GM19035 (cell line): Measurements from ENCODE around the gene SMPX.
"Not testable (repeated sequence)": the region's sequence is repeated elsewhere in the genome, so short reads cannot be mapped to it uniquely, and the experiment has no call there.

Experiments used
- ATAC-seq: cut with Tn5 transposase; IDR thresholded peaks from one replicate; pipeline ENCODE4 v1.9.1; 2021; ENCODE audit not compliant: unreplicated experiment

SMPX gene

DNA sequence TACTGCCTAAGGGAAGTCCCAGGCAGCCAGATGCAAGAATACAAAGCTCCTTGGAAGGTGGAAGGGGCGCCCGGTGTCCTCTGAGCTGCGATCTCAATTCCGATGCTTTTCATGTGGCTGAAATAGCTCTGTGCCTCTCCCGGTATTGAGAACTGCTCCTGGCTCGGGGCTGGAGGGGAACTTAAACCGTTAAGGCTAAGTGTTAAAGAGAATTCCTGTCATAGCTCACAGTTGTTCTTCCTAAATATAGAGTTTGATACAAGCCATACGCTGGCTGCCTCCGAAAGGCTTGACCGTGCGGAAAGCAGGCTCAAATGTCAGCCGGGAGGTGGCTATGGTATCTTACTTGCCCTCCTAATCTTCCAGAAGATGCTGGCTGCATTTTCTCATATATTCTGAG is at the start of gene SMPX:
Gene SMPX (minus strand): TSS at position 157 of the 400 bp plus-strand sequence. CDS start 3,826 bp downstream, outside the sequence.
- ATAC-seq: no peak

DNA sequence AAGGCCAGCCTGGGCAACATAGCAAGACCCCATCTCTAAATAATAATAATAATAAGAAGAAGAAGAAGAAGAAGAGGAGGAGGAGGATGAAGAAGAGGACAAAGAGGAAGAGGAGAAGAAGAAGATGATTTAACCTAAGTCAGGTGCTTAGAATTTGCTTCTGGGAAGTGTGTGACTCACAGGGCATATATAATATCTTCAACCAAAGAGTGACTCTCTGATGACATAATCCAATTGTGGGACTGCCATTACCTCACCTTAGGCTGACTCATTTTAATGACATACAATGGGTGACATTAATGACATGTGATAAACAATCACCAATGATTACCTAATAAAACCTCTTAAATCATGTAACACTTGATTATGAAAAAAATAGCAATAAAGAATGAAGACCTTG is 48.8 kb upstream of the SMPX start:
- no peak for ATAC-seq

DNA sequence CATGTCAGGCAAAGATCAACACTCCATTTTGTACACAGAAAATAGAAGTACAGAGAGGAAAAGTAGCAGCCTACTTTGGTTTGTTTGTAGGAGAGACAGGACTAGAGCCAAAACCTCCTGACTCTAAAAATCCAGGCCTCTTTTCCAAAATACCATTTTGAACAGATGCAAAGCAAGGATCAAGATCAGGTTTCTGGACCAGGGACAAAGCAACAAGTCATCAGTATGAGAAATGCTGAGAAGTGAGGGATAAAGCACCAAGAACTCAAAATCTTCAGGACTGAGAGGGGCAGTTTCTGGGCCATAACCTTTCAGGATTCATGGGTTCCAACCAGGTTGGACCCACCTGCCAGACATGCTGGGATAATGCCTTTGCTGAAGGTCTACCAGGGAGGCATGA is 44.9 kb upstream of the SMPX start:
- no peak for ATAC-seq

DNA sequence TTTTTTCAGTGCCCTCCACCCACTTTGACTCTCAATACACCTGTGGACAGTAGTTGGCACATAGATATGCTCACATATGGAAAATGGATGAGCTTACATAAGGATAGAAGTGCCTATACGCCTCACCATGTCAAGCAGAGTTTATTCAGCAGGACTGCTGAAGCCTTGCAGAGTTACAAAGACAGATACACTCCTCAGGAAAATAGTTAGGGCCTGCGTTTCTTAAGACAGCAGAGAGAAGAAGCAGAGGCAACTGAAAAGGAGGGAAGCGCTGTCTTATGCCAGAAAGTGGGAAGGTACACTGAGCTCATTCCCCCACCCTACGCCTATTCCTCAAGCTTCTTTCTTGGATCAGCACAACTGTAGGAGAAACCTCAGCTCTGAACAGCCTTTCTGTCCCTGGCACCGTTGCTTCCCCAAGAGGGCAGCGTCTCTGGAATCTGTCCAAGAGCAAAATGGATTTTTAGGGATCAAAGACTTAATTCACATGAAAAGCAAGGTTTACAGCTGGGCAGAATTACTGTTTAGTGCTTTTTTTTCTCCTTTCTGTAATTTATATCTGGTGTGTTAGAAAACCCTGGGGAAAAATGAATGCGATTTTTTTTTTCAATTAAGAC is 44.2 kb upstream of the SMPX start:
- ATAC-seq: no peak

DNA sequence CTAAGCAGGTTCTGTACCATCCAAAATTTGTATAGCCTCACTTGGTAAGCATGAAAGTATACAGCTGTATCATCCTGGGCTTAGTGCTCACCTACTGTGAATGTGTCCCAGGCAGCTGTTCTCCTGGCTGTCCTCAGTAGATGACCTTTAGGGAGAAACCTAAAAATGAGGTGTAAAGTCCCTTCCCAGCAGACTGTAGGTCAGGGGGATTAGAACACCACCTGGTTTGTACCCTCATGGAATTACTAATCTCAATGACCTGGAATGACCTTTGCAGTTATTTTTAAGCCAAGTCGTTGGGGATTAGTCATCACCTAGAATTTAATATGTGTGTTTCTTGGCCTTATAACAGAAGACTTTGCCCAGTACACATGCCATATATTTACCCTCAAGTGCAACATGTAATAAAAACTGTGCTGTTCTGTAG is 42.4 kb upstream of the SMPX start:
- ATAC-seq: no peak

DNA sequence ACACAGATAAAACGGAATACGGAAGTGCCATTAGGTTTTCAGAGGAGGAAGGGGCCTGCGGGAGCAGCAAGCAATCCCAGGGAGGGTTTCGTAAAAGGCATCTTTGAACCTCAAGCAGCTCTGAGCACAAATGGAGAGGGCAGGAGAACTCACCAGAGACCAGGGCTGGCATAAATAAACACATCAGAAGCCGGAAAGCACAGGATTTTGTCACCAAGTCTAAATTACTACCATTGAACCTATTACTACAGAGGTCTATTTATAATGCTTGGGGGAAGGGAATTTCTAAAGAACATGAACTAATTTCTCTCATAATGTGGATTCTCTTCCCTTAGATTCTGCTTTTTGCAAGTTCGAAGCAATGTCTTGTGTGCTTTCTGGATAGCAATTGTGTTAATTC is 41.9 kb upstream of the SMPX start:
- no peak for ATAC-seq

DNA sequence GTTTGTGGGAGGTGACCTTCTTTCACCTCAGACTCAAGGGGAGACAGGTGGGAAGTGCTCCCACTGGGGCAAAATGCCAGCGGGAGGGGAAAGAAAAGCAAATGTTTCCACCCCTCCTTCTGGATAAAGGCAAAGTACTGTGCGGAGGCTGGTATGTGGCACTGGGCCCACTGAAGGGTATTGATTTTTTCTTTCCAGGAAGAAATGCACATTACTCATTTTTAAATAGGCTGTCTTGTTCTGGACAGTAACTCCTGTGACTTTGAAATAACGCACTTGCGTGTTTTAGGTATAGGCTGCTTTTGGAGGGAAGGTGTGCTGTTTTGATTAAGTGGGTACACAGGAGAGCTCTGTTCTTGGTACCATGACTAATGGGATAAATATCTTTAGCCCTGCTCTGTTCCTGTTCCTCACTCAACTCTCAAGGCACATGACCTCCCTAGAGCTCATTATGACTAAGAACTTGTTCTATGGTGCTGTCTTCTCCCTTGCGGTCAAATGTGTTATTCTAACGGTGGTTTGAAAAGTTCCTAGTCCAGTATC is 40.8 kb upstream of the SMPX start:
- ATAC-seq: peak; percentile 80

DNA sequence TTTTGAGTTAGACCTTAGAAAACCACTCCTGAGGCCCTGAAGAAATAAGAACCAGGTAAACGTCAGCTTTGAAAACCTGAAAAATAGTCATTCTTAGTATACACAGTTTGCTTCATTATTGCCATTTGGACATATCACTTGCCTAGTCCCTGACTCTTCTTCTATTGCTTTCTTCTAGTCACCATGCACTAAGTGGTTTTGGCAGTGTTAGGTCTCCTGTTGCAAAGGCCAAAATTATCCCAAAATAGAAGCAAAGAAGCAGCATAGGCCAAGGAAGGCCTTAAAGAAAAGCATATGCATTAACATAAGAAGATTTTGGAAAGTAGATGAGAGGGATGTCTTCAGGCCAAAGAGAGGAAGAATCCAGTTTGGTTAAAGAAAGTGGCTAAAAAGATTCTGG is 24.1 kb upstream of the SMPX start:
- no peak for ATAC-seq

DNA sequence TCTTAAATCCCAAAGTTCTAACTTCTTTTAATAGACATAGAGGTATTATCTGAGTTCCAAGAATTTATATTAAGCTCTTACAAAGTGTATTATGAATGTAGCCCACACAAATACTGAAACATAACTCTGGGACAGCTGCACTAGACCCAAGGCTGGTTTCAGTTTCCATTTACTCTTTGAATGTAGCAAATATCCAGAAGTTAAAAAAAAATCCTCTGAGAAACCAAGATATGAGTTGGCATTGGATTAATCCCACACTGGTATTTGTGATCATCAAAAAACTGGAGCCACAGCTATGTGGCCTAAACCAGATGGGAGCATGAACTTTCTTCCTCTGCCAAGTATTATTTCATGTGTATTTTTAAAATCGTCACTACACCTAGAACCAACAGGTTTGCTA is 23.6 kb upstream of the SMPX start:
- peak; percentile 81 for ATAC-seq

DNA sequence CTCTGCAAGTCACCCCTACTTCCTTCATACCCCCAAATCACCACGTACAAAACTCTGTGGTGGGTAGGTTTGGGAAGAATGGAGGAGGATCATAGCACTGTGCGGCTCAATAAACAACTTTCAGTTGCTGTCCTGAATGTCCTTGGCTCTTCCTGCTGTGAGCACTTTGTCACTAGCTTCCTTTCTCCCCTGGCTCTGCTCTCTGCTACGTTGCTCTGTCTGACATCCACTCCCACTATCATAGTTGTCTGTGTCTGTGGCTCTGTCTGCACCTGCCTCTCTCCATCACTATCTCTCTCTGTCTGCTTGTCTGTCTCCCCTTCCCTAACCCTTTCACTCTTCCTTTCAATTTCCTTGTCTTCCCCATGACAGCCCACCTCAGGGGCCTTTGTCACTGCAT is 21.2 kb upstream of the SMPX start:
- ATAC-seq: no peak

DNA sequence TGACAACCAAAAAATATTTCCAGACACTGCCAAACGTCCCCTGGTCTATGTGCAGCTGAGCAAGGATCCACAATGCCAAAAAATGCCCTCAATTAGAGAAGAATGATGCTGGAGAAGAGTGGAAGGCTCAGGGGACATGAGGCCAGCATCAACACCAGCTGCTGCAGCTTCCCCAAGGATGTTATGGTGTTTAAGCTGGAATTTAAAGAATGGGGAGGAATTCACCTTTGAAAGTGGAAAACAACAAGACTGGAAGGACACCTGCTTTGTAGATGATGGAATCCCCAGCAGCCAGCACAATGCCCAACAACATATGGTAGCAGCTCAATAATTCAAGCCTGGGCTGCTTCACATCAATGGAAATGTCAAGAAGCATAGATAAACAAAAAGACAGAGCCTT is 20.3 kb upstream of the SMPX start:
- no peak for ATAC-seq

DNA sequence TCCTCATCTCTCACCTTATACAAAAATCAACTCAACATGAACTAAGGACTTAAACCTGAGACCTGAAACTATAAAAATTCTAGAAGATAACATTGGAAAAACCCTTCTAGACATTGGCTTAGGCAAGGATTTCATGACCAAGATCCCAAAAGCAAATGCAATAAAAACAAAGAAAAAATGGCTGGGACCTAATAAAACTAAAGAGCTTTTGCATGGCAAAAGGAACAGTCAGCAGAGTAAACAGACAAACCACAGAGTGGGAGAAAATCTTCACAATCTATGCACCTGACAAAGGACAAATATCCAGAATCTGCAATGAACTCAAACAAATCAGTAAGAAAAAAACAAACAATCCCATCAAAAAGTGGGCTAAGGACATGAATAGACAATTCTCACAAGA is 17.2 kb upstream of the SMPX start:
- not testable (repeated sequence) for ATAC-seq

DNA sequence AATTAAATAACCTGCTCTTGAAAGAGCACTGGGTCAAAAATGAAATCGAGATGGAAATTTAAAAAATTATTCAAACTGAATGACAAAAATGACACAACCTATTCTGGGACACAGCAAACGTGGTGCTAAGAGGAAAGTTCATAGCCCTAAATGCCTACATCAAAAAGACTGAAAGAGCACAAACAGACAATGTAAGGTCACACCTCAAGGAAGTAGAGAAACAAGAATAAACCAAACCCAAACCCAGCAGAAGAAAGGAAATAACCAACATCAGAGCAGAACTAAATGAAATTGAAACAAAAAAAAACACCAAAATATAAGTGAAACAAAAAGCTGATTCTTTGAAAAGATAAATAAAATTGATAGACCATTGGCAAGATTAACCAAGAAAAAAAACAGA is 15.1 kb upstream of the SMPX start:
- not testable (repeated sequence) for ATAC-seq

DNA sequence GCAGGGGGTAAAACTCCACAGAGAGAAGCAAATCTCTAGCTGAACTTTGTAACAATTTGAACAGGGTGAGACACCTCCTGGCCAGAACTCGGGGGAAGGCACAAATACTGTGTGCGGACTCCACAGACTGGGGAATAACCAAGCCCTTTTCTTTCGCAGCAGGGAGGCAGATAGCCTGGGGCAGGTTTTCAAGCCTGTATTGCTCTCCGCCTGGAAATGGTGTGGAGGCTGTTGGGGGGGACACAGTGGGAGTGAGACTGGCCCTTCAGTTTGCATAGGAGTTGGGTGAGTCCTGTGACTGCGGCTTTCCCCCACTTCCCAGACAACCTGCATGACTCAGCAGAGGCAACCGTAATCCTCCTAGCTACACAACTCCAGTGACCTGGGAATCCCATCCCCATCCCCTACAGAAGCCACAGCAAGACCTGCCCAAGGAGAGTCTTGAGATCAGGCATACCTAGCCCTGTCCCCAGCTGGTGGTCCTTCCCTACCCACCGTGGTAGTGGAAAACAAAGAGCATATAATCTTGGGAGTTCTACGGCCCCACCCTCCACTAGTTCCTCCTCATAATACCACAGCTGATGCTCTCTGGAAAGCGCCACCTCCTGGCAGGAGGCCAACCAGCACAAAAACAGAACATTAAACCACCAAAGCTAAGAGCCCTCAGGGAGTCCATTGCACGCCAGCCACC is 12.9 kb upstream of the SMPX start:
- no peak for ATAC-seq

DNA sequence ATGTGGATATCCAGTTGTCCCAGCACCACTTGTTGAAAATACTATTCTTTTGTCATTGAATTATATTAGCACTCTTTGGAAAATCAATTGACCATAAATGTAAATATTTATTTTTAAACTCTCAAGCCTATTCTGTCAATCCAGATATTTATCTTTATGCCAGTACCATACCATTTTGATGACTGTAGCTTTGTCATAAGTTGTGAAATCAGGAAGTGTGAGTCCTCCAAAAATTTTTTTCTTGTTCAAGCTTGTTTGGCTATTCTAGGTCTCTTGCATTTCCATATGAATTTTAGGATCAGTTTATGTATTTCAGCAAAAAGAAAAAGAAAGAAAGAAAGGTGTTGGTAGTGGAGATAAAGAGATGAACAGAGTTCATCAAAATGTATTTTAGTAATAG is 8.2 kb upstream of the SMPX start:
- ATAC-seq: no peak

DNA sequence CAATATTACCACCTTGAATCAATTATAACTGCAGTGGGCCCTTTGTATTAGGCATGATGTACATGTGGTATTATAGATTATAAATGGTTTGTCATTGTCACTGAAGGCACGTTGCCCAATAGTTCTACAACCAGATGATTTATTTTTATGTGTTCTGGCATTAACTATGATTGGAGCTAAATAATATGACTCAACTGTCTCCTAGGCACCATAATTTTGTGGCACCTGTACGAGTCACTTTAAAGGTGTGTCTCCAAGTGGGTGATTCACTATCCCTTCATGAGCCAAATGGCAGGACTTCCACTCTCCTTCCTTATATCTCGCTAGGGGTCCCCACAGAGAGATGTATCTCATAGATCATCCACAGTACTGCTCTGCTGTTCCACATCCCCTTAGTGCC is 6.1 kb upstream of the SMPX start:
- ATAC-seq: no peak

DNA sequence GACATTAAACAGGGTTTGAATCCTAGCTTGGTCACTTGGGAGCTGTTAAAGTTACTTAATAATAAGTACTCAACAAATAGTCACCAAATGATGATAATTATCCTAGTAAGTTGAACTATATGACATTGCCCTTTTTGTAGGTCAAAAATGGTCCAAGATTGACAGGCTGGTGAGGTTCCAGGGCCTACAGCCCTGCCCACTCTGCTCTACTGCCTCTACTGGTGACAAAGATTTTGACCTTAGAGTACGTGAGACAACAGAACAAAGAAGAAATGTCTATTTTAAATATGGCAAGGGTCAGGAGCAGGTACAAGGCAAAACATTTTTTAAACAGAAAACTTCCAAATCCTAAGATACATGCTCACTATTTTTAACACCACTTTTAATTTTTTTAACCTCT is 572 bp upstream of the SMPX start:
- ATAC-seq: no peak

DNA sequence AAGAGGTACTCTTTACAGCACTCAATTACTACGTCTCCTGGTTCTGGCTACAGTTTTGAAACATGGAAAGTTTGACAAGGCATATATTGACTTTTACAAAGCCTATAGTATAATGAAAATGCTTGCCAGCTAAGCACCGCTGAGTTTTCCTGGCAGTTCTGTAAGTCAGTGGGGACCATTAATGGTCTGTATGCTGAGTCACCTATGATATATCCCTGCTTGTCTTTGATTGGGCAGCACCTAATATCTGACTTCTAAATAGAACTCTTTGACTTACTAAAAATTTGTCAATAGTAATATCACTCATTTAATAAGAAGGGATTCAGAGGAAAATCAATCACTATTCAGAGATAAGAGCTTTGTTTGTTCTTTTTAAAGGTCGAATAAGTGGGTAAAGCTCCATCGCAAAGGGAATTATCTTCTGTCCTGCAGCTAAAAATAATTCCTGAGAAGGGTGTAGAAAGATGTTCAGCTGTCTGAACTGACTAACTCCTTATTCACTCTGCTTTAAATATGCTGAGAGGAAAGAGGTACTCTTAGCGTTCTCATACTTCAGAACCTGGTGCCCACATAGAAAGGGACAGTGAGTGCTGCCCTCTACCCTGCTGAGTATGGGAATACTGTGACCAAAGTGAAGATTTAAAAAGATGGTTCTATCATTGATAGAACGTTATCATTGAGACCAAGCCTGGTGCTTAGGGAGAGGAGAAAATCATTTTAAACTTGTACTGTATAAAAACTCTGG is 959 bp downstream of the SMPX start:
- ATAC-seq: no peak

DNA sequence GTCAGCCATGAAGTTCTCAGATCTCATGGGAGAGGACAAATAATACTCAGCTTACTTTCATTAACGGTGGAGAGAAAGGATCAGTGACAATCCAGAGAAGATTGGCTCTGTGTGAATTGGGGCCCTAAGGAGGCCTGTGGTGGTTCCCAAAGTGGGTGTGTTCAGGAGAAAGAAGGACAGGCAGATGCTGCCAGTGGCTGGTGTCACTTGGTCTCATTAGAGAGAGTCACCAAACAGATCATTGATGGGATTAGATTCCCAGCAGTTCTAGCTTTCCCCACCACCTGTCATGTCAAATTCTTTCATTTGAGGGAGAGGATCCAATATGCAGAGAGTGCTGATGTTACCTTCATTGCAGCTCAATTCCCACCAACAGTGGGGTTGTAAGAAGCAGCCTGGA is 8.0 kb downstream of the SMPX start:
- ATAC-seq: no peak

DNA sequence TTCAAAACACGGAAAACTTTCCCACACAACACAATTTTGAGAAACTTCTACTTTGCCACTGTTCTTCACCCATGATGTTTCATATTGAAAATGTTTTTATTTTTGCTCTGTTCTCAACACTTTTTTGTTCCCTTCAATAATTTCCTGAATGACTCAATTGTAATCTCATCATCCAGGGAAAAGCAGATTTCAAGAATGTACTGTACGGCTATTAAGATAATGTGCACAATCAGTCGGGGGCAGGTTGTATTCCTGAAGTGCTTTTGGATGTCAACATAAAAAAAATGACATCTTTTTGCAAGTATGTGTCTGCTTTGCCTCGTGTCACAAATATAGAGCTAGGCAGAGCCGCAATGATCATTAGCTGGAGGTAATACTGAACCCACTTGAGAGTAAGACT is 9.7 kb downstream of the SMPX start:
- no peak for ATAC-seq

DNA sequence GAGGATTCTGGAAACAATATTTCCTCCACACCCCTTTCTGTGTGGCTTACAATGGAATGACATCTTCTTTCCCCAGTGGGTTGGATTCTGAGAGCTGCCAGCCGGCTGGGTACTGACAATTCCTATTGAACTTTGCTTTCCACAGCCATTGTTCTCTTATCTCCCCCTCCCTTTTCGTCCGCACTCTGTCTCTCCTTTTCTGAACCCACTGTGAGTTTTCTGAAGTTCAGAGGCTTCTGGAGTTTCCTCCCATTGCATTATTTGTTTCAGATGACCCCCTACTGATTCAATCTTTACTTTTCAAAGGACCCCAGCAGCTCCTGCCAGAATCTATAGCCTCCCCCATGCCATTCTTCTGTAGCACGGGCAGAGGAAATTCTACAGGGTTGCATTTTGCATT is 10.4 kb downstream of the SMPX start:
- ATAC-seq: no peak

DNA sequence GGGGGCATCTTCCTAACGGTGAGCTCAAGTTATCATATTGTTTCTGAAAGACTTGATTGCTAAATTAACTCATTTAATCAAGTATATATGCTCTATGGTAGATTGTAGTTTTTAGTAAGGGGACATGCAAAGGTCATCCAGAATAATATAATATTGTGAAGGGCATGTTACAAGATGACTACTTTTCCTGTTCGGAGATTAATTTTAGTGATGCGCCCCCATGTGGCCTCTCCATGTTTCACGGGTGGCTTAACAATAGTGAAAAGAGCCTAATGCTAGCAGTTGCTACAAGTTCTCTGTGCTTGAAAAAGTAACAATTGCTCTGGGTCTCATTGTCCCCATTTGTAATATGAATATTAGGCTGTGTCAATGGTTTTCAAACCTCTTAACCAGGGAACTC is 12.2 kb downstream of the SMPX start:
- ATAC-seq: no peak
